Panc1 (cell line): ENCODE results near the gene PARD6G. TPM values are rescaled to one million over a fixed set of nuclear protein-coding genes. Genes with fewer than 3 reads are reported as not detected.

Experiments used
- ATAC-seq: fragments of 200-7000 bp; cut with Tn5 transposase; 2 replicates; pipeline ENCODE4 v1.9.1; 2020; ENCODE audit warnings: mild to moderate bottlenecking, moderate library complexity
- BruUV-seq: library from RNA; stranded (reverse); fragments of 400-500 nt; replicated peaks from 2 replicates; lab custom pipeline; 2021; lab: Mats Ljungman, UMichigan
- CTCF ChIA-PET: fragments of 300-600 bp; sonication (Branson Sonifier 250); formaldehyde crosslinking; loops from one replicate; lab custom pipeline; 2022; ENCODE audit warnings: antibody characterized with exemption; lab: Charles Lee
- POLR2A ChIA-PET: fragments of 300-600 bp; sonication (Branson Sonifier 250); formaldehyde crosslinking; loops from one replicate; lab custom pipeline; 2022; ENCODE audit warnings: antibody characterized with exemption; lab: Charles Lee
- DNase-seq: peaks from one replicate; pipeline ENCODE4 v3.0.0-alpha.2; 2010; ENCODE audit warnings: low read depth, low spot score
- H3K27ac ChIP-seq: 2 replicates; pipeline ENCODE4 v1.5.1; 2011; ENCODE audit warnings: mild to moderate bottlenecking, low read length, inconsistent platforms
- H3K27me3 ChIP-seq: fragments of 200-500 bp; sonication (Bioruptor generic); 2 replicates; pipeline ENCODE4 v1.6.0; 2014; ENCODE audit warnings: low read length, inconsistent platforms; ENCODE audit not compliant: control insufficient read depth, insufficient read depth
- H3K36me3 ChIP-seq: fragments of 200-500 bp; sonication (Bioruptor generic); 2 replicates; pipeline ENCODE4 v1.5.1; 2014; ENCODE audit warnings: inconsistent platforms, mild to moderate bottlenecking, low read length, moderate library complexity; ENCODE audit not compliant: control insufficient read depth, insufficient read depth
- H3K4me1 ChIP-seq: 2 replicates; pipeline ENCODE4 v1.5.1; 2011; ENCODE audit warnings: inconsistent platforms, mild to moderate bottlenecking, low read length, moderate library complexity; ENCODE audit not compliant: control insufficient read depth, insufficient read depth
- H3K4me3 ChIP-seq, 2 experiments: 2 replicates each; pipeline ENCODE4 v1.5.1; 2011 to 2012; ENCODE audit warnings: low read depth in 2 of 2, low read length in 2 of 2, mild to moderate bottlenecking in 2 of 2, inconsistent platforms in 1 of 2, moderate library complexity in 1 of 2
- H3K9me3 ChIP-seq: fragments of 200-500 bp; sonication (Bioruptor generic); 2 replicates; pipeline ENCODE4 v1.5.1; 2014; ENCODE audit warnings: low read depth, mild to moderate bottlenecking, inconsistent platforms, low read length, moderate library complexity; ENCODE audit not compliant: control insufficient read depth, insufficient read depth
- POLR2AphosphoS5 ChIP-seq: IDR thresholded peaks from 2 replicates; pipeline ENCODE4 v1.6.1; 2012; ENCODE audit warnings: mild to moderate bottlenecking, low read depth, low read length, moderate library complexity
- SIN3A ChIP-seq: IDR thresholded peaks from 2 replicates; pipeline ENCODE4 v1.6.1; 2012; ENCODE audit warnings: low read depth, mild to moderate bottlenecking, low read length, moderate library complexity, borderline replicate concordance; ENCODE audit not compliant: insufficient read depth
- TCF7L2 ChIP-seq: IDR thresholded peaks from 2 replicates; pipeline ENCODE4 v1.6.1; 2011; ENCODE audit warnings: mild to moderate bottlenecking, low read depth, low read length, inconsistent platforms
- in situ Hi-C: cut with HindIII; loops from 2 replicates; pipeline ENCODE4 v1.10.0; 2016; ENCODE audit warnings: low sequenced_read_pairs, low pct_unique_long_range_greater_than_20kb
- intact Hi-C: fragments of 100-400 bp; cut with micrococcal nuclease; formaldehyde crosslinking; loops from one replicate; pipeline ENCODE4 v1.10.0; 2022; ENCODE audit not compliant: unreplicated experiment
- total RNA-seq: library from RNA; stranded (reverse); gene quantifications from one replicate; pipeline ENCODE4 v1.2.1, GENCODE V29; 2021; ENCODE audit not compliant: unreplicated experiment
- TF ChIP-seq, protein P1 (sequence below): fragments of 450-650 bp; IDR thresholded peaks from 2 replicates; pipeline ENCODE4 v1.5.1; 2017; ENCODE audit warnings: mild to moderate bottlenecking
- TF ChIP-seq, protein P2 (sequence below), 2 experiments: IDR thresholded peaks; 2 replicates each; pipeline ENCODE4 v1.6.1; 2011 to 2012; ENCODE audit warnings: low read depth in 2 of 2, control low read depth in 1 of 2, low read length in 1 of 2, mild to moderate bottlenecking in 1 of 2, moderate library complexity in 1 of 2; ENCODE audit not compliant: insufficient read depth in 1 of 2

The PARD6G gene
- total RNA-seq, 1 experiment from 2014 or later, result 5.2 TPM

DNA sequence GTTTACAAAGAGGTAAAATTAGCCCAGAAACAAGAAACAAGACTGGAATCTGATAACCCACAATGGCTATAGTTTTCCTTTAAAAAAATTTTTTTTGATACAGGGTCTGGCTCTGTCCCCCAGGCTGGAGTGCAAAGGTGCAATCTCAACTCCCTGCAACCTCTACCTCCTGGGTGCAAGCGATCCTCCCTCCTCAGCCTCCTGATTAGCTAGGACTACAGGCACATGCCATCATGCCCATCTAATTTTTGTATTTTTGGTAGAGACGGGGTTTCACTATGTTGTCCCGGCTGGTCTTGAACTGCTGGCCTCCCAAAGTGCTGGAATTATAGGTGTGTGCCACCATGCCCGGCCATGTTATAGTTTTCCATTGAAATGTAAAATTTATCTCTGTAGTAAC, 12.3 kb upstream of the PARD6G start:
- POLR2A ChIA-PET, result no interaction called here
- CTCF ChIA-PET, result interaction anchor here (0.6 to 0.7 kb wide), 3 partner anchors 47 to 880 kb away, joined by 3 to 4 read pairs (median 3); no protein-coding TSS in a partner anchor
- DNase-seq (no peak), ATAC-seq (no peak)
- in situ Hi-C loops (no loop called here), intact Hi-C loops (no loop called here)
- no peak overlapping the region for H3K4me3 ChIP-seq
- no peaks in the 10 kb centered on the region for H3K9me3 ChIP-seq
- BruUV-seq, result no TSS peak
- no peaks in the 10 kb centered on the region for H3K4me1 ChIP-seq
- no peaks in the 10 kb centered on the region for H3K27me3 ChIP-seq
- no peak overlapping the region for H3K27ac ChIP-seq
- TF ChIP-seq POLR2AphosphoS5, result no peak
- no peak for TF ChIP-seq SIN3A
- TF ChIP-seq, protein P1, sequence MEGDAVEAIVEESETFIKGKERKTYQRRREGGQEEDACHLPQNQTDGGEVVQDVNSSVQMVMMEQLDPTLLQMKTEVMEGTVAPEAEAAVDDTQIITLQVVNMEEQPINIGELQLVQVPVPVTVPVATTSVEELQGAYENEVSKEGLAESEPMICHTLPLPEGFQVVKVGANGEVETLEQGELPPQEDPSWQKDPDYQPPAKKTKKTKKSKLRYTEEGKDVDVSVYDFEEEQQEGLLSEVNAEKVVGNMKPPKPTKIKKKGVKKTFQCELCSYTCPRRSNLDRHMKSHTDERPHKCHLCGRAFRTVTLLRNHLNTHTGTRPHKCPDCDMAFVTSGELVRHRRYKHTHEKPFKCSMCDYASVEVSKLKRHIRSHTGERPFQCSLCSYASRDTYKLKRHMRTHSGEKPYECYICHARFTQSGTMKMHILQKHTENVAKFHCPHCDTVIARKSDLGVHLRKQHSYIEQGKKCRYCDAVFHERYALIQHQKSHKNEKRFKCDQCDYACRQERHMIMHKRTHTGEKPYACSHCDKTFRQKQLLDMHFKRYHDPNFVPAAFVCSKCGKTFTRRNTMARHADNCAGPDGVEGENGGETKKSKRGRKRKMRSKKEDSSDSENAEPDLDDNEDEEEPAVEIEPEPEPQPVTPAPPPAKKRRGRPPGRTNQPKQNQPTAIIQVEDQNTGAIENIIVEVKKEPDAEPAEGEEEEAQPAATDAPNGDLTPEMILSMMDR, result no peak
- TF ChIP-seq TCF7L2, result no peak
- TF ChIP-seq, protein P2, sequence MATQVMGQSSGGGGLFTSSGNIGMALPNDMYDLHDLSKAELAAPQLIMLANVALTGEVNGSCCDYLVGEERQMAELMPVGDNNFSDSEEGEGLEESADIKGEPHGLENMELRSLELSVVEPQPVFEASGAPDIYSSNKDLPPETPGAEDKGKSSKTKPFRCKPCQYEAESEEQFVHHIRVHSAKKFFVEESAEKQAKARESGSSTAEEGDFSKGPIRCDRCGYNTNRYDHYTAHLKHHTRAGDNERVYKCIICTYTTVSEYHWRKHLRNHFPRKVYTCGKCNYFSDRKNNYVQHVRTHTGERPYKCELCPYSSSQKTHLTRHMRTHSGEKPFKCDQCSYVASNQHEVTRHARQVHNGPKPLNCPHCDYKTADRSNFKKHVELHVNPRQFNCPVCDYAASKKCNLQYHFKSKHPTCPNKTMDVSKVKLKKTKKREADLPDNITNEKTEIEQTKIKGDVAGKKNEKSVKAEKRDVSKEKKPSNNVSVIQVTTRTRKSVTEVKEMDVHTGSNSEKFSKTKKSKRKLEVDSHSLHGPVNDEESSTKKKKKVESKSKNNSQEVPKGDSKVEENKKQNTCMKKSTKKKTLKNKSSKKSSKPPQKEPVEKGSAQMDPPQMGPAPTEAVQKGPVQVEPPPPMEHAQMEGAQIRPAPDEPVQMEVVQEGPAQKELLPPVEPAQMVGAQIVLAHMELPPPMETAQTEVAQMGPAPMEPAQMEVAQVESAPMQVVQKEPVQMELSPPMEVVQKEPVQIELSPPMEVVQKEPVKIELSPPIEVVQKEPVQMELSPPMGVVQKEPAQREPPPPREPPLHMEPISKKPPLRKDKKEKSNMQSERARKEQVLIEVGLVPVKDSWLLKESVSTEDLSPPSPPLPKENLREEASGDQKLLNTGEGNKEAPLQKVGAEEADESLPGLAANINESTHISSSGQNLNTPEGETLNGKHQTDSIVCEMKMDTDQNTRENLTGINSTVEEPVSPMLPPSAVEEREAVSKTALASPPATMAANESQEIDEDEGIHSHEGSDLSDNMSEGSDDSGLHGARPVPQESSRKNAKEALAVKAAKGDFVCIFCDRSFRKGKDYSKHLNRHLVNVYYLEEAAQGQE (IDR thresholded peaks at IDR 0.05; ENCODE audit: insufficient read depth in 1 of 2, low read depth in 2 of 2, low read length in 1 of 2), result no peak
- no peaks in the 10 kb centered on the region for H3K36me3 ChIP-seq

DNA sequence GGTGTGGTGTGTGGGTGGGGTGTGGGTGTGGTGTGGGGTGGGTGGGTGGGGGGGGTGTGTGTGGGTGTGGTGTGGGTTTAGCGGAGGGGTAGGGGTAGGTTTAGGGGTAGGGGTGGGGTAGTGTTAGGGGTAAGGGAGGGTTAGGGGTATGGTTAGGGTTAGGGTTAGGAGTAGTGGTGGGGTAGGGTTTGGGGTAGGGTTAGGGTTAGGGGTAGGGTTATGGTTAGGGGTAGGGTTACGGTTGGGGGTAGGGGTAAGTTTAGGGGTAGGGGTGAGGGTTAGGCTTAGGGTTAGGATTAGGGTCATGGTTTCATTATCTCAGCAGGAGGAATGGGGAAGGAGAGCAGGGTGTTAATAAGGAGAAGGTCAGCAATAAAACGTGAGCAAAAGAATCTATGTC, 11.3 kb upstream of the PARD6G start:
- H3K4me1 ChIP-seq, result no peaks in the 10 kb centered on the region
- in situ Hi-C loops, result no loop called here
- H3K9me3 ChIP-seq, result no peaks in the 10 kb centered on the region
- TF ChIP-seq TCF7L2 (no peak), POLR2AphosphoS5 (no peak), SIN3A (no peak)
- TF ChIP-seq, protein P2 (IDR thresholded peaks at IDR 0.05; ENCODE audit: insufficient read depth in 1 of 2, low read depth in 2 of 2, low read length in 1 of 2), result no peak
- TF ChIP-seq, protein P1, result no peak
- ATAC-seq, result no peak
- intact Hi-C loops, result no loop called here
- ChIA-PET CTCF (interaction anchor here (1.0 kb wide), 1 partner anchor 58 kb away, joined by 7 read pairs; no protein-coding TSS in a partner anchor), POLR2A (no interaction called here)
- no peaks in the 10 kb centered on the region for H3K36me3 ChIP-seq
- H3K27ac ChIP-seq, result no peak overlapping the region
- no peaks in the 10 kb centered on the region for H3K27me3 ChIP-seq
- H3K4me3 ChIP-seq, result no peak overlapping the region
- no peak for DNase-seq
- BruUV-seq, result no TSS peak
